HG03432 (cell line): ENCODE measurements around the gene FES.
"Not testable (repeated sequence)": the region's sequence is repeated elsewhere in the genome, so short reads cannot be mapped to it uniquely, and the experiment has no call there.

Experiments used
- ATAC-seq: cut with Tn5 transposase; IDR thresholded peaks from one replicate; pipeline ENCODE4 v1.9.1; 2021; ENCODE audit warnings: mild to moderate bottlenecking, moderate library complexity; ENCODE audit not compliant: unreplicated experiment

Gene FES

DNA sequence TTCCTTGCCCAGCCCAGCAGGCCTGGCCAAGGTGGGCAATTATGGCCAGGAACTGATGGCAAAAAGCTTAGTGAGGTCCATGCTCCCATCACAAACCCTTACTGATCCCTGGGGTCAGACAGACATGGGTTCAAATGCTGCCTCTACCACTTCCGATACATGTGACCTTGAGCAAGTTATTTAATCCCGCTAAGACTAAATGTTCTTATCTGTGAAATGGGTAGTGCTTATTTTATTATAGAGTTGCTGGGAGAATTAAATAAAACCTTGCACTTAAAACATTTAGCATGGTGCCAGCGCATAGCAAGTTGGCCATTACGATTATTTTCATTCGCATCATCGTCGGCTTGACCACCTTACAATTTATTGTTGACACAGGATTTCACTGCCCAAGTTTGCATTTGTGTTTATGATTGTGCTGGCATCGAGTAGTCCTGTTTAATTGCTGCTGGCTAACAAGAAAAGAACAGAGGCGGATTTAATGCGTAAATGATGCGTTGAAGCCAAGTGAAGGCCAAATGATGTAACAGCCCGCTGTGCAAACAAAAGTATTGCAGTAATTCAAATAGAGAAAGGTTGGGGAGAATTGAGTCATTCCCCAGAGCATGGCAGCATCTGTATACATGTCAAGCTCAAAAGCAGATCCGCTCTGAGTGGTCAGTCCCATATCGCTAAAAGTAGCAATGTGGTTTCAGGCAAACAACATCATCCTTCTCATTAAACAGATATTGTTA is 23.2 kb upstream of the FES start:
- ATAC-seq = no peak

DNA sequence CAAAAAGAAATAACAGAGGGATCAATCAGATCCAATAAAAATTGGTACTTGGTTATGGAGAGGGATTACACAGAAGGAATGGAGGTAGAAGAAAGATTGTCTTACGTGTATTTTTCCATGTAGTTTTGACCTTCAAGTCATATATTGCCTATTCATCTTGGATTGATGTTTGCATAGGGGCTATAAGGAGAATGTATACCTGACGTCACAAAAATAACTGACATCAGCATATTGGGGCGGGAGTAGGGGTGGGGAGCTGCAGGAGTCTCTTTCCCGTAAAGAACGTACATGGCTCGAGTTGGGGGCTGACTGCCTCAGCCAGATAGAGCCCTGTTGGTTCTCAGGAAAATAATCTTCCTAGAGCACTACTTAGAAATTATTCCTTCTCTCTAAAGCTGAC is 21.8 kb upstream of the FES start:
- ATAC-seq = no peak

DNA sequence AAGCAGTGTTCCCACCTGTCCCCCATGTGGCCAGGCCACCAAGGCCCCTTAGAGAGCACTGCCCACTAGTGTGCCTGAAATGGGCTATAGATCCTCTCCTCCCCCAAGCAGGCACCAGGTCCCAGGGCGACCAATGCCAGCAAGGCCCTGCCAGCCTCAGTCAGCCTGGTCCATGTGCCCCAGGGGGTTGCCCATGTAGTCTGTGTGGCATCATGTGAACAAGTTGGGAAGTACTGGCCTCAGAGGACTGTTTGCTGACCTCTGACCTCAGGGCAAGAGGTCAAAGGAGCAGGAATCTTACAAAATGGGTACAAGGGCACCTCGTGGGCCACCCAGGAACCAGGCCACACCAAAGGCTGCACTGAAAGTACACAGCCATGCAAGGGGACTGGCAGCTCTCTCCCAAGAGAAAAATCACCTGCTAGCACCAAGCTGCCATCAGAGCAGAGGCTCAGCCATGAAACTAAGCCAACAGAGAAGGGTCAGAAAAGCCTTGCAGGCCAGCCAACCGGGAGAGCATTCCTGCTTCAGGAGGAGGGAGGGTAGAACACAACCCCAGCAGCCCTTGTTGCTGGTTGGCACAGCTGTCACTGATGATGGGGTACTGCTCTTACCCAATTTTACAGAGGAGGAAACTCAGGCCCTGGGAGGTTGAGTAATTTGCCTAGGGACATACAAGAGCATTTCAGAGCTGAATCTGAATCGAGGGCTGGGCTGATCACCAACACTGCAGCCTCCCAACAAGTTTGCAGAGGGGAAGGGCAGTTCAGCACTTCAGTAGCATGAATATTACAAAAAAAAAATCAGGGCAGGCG is 21.1 kb upstream of the FES start:
- no peak for ATAC-seq

DNA sequence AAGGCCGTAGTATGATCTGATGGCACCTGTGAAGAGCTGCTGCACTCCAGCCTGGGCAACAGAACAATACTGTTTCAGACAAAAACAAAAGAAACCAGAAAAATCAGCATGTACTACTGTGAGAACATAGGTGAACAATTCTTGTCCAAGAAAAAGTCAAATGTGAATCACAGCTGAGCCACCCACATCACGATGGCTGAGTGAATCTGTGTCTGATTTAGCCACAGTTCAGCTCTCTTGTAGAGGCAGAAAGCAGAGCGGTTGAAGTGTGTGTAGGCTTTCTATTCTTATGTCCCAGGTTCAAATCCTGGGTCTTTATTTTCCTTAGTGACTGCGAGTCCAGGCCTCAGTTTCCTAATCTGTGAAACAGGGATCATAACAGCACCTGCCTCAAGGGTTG is 20.3 kb upstream of the FES start:
- no peak for ATAC-seq

DNA sequence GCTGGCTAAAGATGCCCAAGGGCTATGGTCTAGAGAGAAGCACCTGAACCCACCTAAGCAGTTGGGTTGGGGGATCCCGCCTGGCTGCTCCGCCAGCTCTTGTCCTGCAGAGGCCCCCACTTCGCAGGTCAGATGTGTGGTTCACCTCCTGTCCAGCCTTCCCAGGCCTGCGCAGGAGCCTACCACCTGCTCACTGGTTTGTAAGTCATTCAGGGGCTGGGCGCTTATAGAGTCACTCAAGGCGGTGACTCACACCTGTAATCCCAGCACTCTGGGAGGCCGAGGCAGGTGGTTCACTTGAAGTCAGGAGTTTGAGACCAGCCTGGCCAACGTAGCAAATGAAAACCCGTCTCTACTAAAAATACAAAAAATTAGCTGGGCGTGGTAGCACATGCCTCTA is 19.8 kb upstream of the FES start:
- ATAC-seq = no peak

DNA sequence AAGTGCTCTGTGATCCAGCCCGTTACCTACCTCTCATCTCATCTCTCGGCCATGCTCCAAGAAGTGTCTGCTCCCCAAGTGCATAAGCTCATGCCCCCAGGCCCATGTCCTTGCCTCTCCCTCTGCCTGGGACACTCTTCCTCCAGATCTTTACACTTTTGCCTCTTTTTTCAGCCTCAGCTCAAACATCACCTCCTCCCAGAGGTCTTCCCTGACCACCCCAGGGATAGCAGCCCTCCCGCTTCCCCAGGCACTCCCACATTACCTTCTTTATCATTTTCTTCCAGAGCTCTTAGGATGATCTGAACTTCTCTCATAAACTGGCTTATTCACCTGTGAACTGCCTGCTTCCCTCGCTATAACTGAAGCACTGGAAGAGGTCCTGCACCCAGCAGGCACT is 18.6 kb upstream of the FES start:
- ATAC-seq = no peak

DNA sequence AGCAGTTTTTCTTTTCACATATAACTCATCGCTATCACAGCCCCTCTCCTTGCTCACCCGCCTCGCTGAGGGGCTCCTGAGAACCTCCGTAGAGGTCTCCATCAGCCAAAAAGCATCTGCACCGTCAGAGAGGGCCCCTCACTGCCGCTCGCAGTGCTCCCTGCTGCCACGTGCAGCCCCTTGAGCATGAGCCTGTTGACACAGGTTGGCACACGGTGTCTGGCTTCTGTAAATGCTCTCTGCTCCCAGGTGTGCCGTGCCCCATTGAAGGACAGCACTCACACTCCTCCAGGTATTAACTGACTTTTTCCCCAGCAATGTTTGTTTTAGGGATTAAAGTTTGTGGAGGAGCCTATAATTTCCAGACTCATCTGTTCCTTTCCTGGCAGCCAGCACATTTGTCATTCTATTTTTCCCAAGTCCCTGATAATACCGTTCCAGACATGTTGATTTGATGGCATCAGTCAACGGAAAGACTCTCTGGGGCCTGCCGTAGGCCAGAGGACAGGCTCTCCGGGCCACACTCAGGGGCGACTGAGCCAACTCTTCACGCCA is 18.1 kb upstream of the FES start:
- ATAC-seq = no peak

DNA sequence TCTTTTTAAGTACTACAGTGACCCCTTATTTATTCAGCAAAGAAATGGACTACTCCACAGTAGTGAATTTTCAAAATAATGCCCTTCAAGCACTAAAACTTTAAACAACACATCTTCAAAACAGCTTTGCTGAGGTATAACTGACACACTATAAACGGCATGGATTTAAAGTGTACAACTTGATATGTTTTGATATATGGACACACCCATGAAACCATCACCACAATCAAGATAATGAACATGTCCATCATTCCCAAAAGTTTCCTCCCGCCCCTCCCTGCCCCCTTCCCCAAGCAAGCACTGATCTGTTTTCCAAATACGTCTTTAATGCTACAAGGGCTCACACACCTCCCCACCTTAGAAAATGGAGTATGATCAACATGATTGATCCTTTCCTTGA is 17.5 kb upstream of the FES start:
- ATAC-seq = no peak

DNA sequence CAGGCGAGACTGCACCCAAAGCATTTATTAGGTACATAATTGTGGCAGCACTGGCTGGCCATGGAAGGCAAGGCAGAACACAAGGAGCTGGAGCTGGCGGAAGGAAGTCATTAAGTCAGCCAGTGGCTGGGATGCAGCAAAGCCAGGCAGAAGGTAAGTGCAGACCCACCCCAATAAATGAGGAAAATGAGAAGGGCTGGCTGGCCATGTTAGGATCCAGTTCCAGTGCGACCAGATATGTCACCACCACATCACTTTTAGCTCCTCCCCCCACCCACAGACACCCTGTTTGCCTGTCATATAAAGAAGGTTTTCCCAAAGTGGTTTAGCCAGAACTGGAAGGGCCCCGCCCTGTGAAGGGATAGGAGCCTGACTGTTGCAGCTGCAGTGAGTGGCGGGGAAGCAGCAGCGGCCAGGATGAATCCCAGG is 16.0 kb upstream of the FES start, which contains the start of gene FURIN:
Gene FURIN, plus strand, starts transcription at position 328 of the 429 bp plus-strand sequence. CDS start 7,153 bp downstream, outside the sequence.
- ATAC-seq = no peak

DNA sequence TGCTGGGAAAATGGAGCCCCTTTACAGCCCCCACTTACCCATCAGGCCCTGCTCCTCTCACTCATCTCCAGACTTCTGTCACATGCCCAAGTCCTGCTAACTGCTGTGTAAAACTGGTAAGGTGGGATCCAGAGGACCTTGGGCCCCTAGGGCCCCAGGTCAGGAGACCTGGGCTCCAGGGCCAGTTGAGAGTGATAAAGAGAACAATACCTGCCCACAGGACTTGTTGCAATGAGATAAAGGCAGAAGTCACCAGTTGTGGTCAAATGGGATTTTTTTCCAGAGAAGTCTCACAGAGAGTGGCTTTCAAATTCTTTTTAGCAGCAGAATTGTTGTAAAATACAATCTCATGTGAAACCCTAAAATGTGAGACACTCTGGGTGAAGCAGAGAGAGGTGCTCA is 15.2 kb upstream of the FES start:
- no peak for ATAC-seq

DNA sequence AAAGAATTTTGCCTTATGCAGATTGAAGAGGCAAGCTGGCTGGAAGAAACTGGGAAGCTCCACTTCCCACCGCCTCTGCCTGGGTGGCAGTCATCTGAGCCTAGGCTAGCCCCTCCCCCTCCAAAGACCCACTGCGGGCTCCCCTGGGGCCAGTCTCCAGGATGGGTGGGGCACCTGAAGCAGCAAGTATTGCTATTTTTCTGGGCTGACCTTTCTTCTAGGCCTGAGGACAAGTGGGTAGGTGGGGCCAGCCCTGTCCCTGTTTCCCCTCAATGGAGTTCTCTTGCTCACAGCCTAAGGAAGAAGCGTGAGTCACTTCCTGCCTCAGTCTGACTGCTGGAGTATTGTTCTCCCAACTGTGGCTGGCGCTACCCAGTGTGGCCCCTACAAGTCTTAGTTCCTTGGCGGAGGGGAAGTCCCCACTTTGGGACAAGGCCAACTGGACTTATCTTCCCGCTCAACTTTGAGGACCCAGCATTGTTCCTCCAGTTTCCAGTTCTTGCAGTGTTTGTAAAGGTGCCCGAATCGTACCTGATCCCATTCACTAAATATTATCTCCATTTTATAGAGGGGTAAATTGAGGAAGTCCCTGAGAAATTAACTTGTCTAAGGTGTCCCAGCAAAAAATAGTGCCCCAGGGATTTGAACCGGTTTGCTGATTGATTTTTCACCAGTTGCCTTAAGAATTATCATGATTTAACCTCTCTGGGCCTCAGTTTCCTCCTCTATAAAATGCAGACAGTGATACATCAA is 14.5 kb upstream of the FES start:
- peak; percentile 35 for ATAC-seq

DNA sequence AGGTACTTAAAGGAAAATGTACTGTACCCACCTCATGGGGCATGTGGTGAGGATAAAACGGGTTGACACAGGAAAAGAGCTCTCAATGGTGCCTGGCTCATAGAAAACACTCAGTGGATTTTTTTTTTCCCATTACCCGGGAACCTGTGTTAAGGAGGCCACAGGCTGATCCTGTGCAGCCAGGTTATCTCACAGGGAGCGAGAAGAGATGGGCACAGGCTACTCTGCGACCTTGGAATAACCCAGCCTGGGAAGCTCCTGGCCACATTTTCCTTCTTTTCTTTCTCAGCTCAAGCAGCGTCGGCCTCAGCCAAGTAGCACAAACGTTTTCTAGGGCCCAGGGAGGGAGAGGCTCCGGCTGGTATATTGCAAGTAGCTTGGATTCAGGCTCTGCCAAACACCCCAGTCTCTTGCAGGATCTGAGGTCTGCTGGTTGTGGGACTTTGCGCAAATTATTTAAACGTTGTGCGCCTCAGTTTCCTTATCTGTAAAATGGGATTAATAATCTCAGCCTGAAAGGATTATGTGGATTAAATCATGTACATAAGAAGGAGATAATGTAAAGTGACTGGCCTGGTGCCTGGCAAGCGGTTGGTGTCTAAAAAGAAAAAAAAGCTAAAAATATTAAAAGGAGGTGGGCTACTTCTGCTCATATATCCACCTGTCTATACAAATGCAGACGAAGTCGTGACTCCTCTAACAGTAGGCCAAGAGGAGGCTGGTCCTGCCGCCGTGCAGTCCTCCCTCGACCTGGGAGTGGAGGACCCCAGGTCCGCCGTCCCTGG is 13.8 kb upstream of the FES start:
- ATAC-seq = no peak

DNA sequence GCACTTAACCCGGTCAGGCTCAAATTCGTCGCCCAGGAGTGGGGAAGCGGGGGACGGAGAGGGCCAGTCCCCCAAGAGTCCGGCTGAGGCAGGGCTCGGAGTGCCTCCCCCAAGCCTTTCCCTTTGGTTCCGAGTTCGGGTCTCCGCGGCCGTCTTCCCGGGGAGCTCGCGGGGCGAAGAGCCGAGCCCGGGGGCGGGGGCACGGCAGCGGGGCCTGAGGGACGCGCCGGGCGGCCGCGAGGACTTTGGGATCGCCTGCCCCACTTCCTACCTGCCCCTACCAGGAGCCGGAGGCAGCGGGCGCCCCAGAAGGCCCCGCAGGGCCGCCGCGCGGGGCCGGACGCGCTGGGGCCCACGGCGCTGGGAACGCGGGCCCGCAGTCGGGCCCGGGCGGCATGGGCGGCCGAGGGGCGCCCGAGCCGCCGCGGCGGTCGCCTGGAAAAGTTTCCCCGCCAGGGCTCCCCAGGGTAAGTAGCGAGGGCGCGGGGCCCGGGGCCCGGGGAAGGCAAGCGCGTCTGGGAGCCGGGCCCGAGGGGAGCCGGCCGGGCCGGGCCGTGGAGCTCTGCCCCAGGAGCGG is 13.1 kb upstream of the FES start:
- peak; percentile 27 for ATAC-seq

DNA sequence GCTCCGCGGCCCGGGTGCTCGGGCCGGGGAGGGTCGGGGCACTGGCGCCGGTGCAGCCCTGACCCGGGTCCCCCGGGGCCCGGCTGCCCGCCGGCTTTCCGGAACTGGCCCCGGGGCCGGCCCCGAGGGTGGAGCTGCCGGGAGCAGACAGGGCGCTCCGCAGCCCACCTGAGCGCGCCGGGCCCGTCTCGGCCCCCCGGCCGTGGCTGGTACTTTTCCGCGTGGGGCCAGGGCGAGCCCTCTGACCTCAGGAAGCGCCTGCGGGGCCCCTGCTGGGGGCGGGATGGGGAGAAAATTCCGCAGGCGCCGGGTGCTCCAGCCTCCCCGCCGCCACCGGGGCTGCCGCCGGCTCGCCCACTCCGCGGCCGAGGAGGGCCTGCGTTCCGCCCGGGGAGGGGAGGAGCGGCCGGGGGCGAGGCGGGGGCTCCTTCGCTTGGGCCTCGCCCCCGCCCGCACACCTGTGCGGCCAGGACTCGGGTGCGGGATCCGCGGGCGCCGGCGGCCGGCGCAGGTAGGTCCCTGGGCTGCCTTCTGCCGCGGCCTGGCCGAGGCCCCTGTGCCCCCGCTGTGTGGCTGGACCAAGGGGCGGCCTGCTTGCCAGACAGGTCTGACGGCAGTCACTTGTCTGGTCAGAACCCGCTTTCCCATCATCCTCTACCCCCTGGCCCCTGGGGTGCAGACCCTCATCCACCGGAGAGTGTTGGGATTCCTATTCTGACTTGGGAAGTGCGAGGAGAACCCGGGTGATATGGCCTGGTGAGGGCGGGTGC is 12.4 kb upstream of the FES start:
- ATAC-seq = peak; percentile 31

DNA sequence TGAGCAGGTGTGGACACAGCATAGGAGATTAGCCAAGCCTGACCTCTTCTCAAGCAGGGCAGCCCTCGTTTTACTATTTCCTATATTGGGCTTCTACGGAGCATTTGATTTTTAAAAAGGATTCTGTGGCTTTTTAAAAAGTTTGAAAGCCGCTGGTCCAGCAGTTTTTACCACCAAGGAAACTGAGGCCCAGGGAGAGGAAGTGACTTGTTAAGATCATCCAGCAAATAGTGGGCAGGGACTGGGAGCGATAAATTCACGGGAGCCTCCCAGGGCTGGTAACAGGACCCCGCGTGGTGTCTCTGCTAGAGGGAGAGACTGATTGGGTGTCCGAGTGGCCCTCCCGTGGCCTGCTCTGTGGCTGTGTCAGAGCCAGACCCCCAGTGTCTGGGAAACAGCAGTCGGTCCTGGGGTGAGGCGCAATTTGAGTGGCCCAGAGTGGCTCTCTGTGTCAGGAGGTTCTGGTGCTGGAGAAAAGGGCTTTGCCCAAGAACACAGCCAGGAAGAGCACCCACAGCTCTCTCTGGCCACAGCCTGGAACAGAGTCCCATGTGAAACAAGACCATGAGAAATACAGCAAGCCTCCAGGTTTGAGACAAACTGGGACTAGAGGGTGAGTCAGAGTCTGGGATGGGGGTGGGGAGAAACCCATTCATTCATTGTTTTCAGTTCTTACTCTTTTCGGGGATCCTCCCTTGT is 11.7 kb upstream of the FES start:
- ATAC-seq = peak; percentile 10

DNA sequence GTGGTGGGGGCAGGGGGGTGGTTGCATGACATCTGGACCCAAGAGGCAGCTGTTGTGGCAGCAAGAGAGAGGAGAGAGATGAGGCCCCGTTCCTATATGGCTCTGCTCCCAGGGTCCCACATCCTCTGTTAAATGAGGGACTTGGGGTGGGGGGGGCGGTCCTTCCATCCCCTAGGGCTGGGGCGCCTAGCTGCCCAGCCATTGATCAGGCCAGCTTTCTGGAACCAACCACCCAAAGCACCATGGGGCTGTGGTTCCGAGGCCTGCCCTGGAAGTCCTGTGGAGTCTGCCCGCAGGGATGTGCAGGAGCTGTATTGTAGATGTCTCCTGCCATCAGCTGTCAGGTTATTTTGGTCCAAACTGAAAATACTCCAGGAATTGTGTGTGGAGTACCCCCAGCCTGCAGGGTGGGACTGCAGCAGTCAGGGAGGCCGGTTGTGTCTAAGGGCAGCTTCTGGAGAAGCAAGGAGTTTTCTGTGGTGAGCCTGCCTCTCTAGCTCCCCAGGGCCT is 10.8 kb upstream of the FES start:
- no peak for ATAC-seq

DNA sequence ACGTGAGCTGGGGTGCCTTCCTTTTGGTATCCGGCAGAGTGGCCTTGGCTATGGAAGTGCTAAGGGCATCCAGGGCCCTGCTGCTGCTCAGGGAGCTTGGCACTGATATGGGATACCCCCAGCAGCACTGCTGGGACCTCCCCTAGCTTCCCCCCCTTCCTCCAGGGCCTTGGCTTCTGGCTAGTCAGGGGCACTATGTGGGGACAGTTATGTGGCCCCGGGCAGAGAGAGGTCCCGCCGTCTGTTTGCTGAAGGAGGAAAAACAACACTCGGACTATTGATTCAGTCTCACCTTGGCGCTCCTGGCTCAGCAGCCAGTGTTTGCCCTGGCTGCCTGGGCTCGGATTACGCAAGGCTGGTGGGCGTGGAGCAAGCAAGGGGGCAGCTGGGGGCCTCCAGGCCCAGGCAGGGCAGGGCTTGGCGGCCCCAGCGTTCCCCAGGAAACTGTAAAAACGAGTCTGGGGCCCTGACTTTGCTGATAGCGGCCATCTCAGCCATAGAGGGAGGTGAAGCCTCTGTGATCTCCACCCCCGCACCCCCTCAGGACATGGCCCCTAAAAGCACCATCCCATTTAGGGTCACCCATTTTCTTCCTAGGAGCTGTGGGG is 10.2 kb upstream of the FES start:
- no peak for ATAC-seq

DNA sequence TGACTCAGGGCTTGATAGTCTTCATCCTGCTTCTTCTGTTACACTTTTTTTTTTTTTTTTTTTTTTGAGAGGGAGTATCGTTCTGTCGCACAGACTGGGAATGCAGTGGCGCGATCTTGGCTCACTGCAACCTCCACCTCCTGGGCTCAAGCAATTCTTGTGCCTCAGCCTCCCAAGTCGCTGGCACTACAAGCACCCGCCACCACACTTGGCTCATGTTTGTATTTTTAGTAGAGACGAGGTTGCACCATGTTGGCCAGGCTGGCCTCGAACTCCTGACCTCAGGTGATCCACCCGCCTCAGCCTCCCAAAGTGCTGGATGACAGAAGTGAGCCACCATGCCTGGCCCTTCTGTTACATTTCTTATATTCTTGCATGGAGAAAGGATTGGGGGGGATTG is 9.3 kb upstream of the FES start:
- ATAC-seq = not testable (repeated sequence)
